OCI-LY1 (cell line): ENCODE data around the gene PTPRJ.

Experiments
- EZH2 ChIP-seq: fragments of 200-600 bp; sonication (generic), shearing (Covaris generic); IDR thresholded peaks from 2 replicates; pipeline ENCODE4 v1.8.0; 2017; ENCODE audit warnings: borderline replicate concordance, mixed run types, mild to moderate bottlenecking, antibody characterized with exemption, low read length, moderate library complexity, mixed read lengths
- TF ChIP-seq, protein P1 (sequence below): fragments of 200-600 bp; sonication (generic), shearing (Covaris generic); IDR thresholded peaks from 2 replicates; pipeline ENCODE4 v1.5.1; 2017; ENCODE audit warnings: mild to moderate bottlenecking, antibody characterized with exemption, low read length, moderate library complexity, mixed read lengths

DNA sequence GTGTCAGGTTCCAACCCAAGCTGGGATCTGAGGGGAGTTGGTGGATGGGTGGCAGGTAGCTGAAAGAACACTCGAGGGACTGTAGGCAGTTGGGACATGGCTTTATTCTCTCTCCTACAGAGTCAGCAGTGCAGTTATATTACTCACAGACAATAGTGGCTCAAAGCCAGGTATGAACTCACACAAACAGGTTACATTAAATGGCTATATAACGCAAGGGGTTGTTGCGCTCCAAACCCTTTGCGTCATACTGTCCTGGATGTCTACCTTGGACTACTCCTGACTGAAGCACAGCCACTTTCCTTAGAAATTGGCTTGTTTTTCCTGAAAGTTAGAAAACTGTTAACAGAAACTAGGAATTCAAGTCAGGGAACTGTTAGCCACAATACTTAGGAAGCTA lies 169.9 kb downstream of the PTPRJ start:
- no peak for TF ChIP-seq EZH2
- TF ChIP-seq, protein P1, sequence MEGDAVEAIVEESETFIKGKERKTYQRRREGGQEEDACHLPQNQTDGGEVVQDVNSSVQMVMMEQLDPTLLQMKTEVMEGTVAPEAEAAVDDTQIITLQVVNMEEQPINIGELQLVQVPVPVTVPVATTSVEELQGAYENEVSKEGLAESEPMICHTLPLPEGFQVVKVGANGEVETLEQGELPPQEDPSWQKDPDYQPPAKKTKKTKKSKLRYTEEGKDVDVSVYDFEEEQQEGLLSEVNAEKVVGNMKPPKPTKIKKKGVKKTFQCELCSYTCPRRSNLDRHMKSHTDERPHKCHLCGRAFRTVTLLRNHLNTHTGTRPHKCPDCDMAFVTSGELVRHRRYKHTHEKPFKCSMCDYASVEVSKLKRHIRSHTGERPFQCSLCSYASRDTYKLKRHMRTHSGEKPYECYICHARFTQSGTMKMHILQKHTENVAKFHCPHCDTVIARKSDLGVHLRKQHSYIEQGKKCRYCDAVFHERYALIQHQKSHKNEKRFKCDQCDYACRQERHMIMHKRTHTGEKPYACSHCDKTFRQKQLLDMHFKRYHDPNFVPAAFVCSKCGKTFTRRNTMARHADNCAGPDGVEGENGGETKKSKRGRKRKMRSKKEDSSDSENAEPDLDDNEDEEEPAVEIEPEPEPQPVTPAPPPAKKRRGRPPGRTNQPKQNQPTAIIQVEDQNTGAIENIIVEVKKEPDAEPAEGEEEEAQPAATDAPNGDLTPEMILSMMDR = no peak
